ENCODE measurements around the gene HOXC12.

HOXC12 gene

DNA sequence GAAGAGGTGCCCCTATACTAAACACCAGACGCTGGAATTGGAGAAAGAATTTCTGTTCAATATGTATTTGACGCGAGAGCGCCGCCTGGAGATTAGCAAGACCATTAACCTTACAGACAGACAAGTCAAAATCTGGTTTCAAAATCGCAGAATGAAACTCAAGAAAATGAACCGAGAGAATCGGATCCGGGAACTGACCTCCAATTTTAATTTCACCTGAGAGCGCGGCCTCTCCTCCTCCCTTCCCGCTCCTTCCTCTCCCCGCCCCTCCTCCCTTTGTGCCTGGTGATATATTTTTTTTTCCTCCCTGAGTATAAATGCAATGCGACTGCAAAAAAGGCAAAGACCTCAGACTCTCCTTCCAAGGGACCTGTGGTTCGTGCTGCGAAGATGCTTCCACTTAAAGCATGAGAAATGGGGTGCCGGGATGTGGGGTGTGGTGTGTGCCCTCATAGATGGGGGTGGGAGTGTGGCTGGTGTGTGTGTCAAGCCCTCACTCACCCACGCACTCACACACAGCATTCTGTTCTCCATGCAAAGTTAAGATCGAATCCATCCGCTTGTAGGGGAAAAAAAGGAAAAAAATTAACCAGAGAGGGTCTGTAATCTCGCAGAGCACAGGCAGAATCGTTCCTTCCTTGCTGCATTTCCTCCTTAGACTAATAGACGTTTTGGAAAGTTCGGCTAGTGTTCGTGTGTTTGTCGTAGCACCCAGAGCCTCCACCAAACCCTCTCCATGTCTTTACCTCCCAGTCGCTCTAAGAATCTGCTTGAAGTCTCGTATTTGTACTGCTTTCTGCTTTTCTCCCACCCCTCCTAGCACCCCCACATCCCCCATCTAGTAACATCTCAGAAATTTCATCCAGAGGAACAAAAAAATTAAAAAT is 34.8 kb downstream of the HOXC12 start:
- TF ChIP-seq, protein P1, sequence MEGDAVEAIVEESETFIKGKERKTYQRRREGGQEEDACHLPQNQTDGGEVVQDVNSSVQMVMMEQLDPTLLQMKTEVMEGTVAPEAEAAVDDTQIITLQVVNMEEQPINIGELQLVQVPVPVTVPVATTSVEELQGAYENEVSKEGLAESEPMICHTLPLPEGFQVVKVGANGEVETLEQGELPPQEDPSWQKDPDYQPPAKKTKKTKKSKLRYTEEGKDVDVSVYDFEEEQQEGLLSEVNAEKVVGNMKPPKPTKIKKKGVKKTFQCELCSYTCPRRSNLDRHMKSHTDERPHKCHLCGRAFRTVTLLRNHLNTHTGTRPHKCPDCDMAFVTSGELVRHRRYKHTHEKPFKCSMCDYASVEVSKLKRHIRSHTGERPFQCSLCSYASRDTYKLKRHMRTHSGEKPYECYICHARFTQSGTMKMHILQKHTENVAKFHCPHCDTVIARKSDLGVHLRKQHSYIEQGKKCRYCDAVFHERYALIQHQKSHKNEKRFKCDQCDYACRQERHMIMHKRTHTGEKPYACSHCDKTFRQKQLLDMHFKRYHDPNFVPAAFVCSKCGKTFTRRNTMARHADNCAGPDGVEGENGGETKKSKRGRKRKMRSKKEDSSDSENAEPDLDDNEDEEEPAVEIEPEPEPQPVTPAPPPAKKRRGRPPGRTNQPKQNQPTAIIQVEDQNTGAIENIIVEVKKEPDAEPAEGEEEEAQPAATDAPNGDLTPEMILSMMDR (IDR thresholded peaks at IDR 0.05; ENCODE audit: low read depth, low read length) = peak; percentile 79
- TF ChIP-seq EZH2phosphoT487 (IDR thresholded peaks at IDR 0.05; ENCODE audit: low read depth) = no peak
- peak overlapping the region; percentile 77 for H3K4me3 ChIP-seq (ENCODE audit: low read length)
- H3K9me3 ChIP-seq (ENCODE audit: insufficient read depth, low read length) = no peaks in the 10 kb centered on the region
- H3K36me3 ChIP-seq (replicated peaks; ENCODE audit: low read depth, low read length) = no peaks in the 10 kb centered on the region
- peak overlapping the region; percentile 66 for H3K9ac ChIP-seq (ENCODE audit: low read length)
- H4K20me1 ChIP-seq (ENCODE audit: insufficient read depth, low read length) = no peaks in the 10 kb centered on the region
- no peak overlapping the region for H2AFZ ChIP-seq (ENCODE audit: low read depth, low read length)
- H3K27ac ChIP-seq (ENCODE audit: low read length) = peak overlapping the region; percentile 66
- H3K4me1 ChIP-seq (ENCODE audit: low read length) = peaks cover 69% of the 10 kb centered on the region
- peak overlapping the region; percentile 99 for H3K4me2 ChIP-seq (ENCODE audit: low read length)
- H3K79me2 ChIP-seq (ENCODE audit: low read length) = no peaks in the 10 kb centered on the region
- 0 out of 2 replicates have a peak, but pooled peaks cover 8% of the 10 kb centered on the region for H3K27me3 ChIP-seq (ENCODE audit: low read depth, low read length)

DNA sequence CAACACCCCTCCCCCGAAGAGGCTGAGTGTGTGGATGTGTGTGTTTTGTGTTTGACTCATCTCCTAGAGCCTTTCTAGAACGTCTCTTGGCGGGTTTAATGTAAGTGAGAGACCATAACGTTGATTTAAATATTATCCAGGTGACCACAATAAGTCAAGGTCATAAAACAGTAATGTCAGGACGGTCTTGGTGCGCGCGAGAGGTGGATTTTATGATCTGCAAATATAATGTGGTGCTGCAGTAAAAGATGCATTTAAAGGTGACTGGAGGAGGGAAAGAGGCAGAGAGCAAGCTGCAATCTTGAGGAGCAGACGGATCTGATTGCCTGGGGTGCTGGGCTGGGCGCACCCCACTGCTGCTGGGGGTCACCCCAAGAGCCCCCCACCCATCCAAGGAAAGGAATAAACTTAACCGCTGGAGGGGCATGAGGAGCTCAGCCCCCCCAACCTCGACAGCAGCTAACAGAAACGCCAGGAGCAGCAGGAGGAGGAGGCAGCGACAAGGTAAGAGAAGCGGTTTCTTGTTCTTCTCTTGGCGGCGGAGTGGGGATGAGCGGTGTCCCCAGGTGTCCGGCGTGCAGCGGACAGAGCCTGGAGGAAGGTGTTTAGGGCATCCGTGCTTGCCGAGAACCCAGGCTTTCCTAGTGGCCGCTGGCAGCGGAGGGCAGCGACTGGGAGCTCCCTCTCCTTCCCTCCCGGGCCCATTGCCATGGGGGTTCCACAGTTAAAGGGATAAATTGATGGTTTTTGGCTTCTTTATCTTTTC is 35.8 kb downstream of the HOXC12 start:
- Histone ChIP-seq H3K9ac (ENCODE audit: low read length) (peak overlapping the region; percentile 66), H3K4me1 (ENCODE audit: low read length) (peaks cover 67% of the 10 kb centered on the region), H3K9me3 (ENCODE audit: insufficient read depth, low read length) (no peaks in the 10 kb centered on the region), H3K36me3 (replicated peaks; ENCODE audit: low read depth, low read length) (no peaks in the 10 kb centered on the region), H3K4me3 (ENCODE audit: low read length) (peak overlapping the region; percentile 77), H4K20me1 (ENCODE audit: insufficient read depth, low read length) (no peaks in the 10 kb centered on the region), H3K4me2 (ENCODE audit: low read length) (peak overlapping the region; percentile 99), H3K27me3 (ENCODE audit: low read depth, low read length) (0 out of 2 replicates have a peak, but pooled peaks cover 8% of the 10 kb centered on the region), H3K79me2 (ENCODE audit: low read length) (no peaks in the 10 kb centered on the region), H3K27ac (ENCODE audit: low read length) (no peak overlapping the region), H2AFZ (ENCODE audit: low read depth, low read length) (no peak overlapping the region)
- TF ChIP-seq, protein P1 (IDR thresholded peaks at IDR 0.05; ENCODE audit: low read depth, low read length) = no peak
- TF ChIP-seq EZH2phosphoT487 (IDR thresholded peaks at IDR 0.05; ENCODE audit: low read depth) = no peak

DNA sequence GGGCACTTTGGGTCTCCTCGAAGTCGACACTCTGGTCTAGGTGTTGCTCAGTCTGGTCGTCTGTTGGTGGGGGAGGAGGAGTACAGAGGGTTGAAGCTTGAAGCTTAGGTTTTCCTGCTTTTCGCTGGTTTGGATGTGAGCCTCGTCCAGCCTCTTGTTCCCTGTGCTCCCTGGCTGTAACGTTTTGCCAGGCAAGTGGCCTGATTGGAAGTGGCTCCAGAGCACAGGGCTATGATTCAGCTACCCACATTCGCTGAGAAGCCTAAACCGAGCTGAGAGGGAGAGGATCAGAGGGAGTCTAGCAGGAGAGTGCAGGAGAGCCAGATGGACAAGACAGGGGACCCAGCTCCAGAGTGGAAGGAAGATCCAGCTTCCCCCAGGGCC is 36.4 kb downstream of the HOXC12 start:
- H3K27me3 ChIP-seq (ENCODE audit: low read depth, low read length) = 0 out of 2 replicates have a peak, but pooled peaks cover 8% of the 10 kb centered on the region
- peaks cover 67% of the 10 kb centered on the region for H3K4me1 ChIP-seq (ENCODE audit: low read length)
- no peaks in the 10 kb centered on the region for H3K36me3 ChIP-seq (replicated peaks; ENCODE audit: low read depth, low read length)
- H2AFZ ChIP-seq (ENCODE audit: low read depth, low read length) = no peak overlapping the region
- no peak overlapping the region for H3K27ac ChIP-seq (ENCODE audit: low read length)
- peak overlapping the region; percentile 9; the same call in 1 of the 2 replicates for H3K9ac ChIP-seq (ENCODE audit: low read length)
- no peak for TF ChIP-seq EZH2phosphoT487 (IDR thresholded peaks at IDR 0.05; ENCODE audit: low read depth)
- TF ChIP-seq, protein P1 (IDR thresholded peaks at IDR 0.05; ENCODE audit: low read depth, low read length) = no peak
- H4K20me1 ChIP-seq (ENCODE audit: insufficient read depth, low read length) = no peaks in the 10 kb centered on the region
- peak overlapping the region; percentile 99 for H3K4me2 ChIP-seq (ENCODE audit: low read length)
- H3K79me2 ChIP-seq (ENCODE audit: low read length) = no peaks in the 10 kb centered on the region
- H3K4me3 ChIP-seq (ENCODE audit: low read length) = peak overlapping the region; percentile 77
- no peaks in the 10 kb centered on the region for H3K9me3 ChIP-seq (ENCODE audit: insufficient read depth, low read length)

Measured in OCI-LY3 (cell line).